ENCODE data around the gene TRIP6. TPM values are rescaled to one million over a fixed set of nuclear protein-coding genes. Genes with fewer than 3 reads are reported as not detected.

Gene TRIP6
- total RNA-seq, 1 donor from 2014 or later: 99.9 TPM

DNA sequence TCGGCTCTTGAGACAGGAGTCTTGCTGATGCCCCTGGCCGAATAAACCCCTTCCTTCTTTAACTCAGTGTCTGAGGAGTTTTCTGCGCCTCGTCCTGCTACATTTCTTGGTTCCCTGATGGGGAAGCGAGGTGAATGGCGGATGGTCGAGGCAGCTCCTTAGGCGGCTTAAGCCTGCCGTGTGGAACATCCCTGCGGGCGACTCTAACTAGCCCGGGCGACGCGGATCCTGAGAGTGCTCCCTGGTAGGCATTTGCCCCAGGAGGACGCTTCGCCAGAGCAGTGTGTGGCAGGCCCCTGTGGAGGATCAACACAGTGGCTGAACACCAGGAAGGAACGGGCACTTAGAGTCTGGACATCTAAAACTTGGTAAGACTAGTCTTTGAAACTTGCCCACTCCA, 27.8 kb upstream of the TRIP6 start:
- TF ChIP-seq, protein P1, sequence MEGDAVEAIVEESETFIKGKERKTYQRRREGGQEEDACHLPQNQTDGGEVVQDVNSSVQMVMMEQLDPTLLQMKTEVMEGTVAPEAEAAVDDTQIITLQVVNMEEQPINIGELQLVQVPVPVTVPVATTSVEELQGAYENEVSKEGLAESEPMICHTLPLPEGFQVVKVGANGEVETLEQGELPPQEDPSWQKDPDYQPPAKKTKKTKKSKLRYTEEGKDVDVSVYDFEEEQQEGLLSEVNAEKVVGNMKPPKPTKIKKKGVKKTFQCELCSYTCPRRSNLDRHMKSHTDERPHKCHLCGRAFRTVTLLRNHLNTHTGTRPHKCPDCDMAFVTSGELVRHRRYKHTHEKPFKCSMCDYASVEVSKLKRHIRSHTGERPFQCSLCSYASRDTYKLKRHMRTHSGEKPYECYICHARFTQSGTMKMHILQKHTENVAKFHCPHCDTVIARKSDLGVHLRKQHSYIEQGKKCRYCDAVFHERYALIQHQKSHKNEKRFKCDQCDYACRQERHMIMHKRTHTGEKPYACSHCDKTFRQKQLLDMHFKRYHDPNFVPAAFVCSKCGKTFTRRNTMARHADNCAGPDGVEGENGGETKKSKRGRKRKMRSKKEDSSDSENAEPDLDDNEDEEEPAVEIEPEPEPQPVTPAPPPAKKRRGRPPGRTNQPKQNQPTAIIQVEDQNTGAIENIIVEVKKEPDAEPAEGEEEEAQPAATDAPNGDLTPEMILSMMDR (IDR thresholded peaks at IDR 0.05; ENCODE audit: insufficient read depth, low read depth, low read length): no peak
- no peak for TF ChIP-seq EZH2 (IDR thresholded peaks at IDR 0.05; ENCODE audit: insufficient read depth, low read length)
- no peak overlapping the region for H3K27ac Mint-ChIP-seq (ENCODE audit: unreplicated experiment)

DNA sequence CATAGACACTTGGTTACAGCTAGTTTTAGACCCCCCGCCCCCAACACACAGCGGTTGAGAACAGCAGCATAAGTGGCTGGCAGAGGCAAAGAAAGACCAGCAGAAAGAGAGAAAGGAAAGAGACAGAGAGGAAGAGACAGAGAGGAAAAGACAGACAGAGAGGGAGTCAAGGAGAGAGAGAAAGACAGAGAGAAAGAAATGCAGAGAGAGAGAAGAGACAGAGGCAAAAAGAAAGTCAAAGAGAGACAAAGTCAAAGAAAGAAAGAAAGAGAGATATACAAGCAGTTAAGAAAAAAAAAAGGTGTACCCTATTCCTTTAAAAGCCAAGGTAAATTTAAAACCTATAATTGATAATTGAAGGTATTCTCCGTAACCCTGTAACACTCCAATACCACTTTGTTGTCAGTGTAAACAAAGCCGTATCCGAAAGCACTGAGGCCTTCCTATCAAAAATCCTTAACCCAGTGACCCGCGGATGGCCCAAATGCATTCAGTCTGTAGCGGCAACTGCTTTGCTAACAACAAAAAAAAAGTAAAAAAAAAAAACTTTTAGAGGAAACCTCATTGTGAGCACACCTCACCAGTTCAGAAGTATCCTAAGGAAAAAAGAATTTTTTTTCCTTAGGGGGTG, 26.6 kb upstream of the TRIP6 start:
- Histone ChIP-seq H3K36me3 (ENCODE audit: insufficient read depth, low read length) (no peaks in the 10 kb centered on the region), H4K20me1 (ENCODE audit: insufficient read depth, low read length) (no peaks in the 10 kb centered on the region), H3K27me3 (ENCODE audit: insufficient read depth, low read length) (no peaks in the 10 kb centered on the region), H3K79me2 (ENCODE audit: insufficient read depth, low read length) (no peaks in the 10 kb centered on the region), H3K4me3 (ENCODE audit: insufficient read depth, low read depth, low read length) (no peak overlapping the region), H3K4me1 (ENCODE audit: insufficient read depth, low read length) (peaks cover 2% of the 10 kb centered on the region), H3K4me2 (ENCODE audit: low read length) (no peak overlapping the region), H3K9ac (ENCODE audit: low read length) (no peak overlapping the region), H3K9me3 (ENCODE audit: insufficient read depth, low read depth, low read length) (no peaks in the 10 kb centered on the region), H2AFZ (ENCODE audit: low read depth, low read length) (no peak overlapping the region), H3K27ac (ENCODE audit: low read depth, low read length) (no peak overlapping the region)
- H3K4me1 Mint-ChIP-seq (ENCODE audit: low read depth, unreplicated experiment): peaks cover 16% of the 10 kb centered on the region
- no peaks in the 10 kb centered on the region for H3K9me3 Mint-ChIP-seq (ENCODE audit: unreplicated experiment)
- peak overlapping the region; percentile 60 for H3K27ac Mint-ChIP-seq (ENCODE audit: unreplicated experiment)
- FAIRE-seq (no peak), DNase-seq (ENCODE audit: low read depth) (no peak)
- H3K36me3 Mint-ChIP-seq (ENCODE audit: low read depth, unreplicated experiment): peaks cover 2% of the 10 kb centered on the region
- no peak for TF ChIP-seq EZH2 (IDR thresholded peaks at IDR 0.05; ENCODE audit: insufficient read depth, low read length)
- TF ChIP-seq, protein P1 (IDR thresholded peaks at IDR 0.05; ENCODE audit: insufficient read depth, low read depth, low read length): no peak
- H3K27me3 Mint-ChIP-seq (ENCODE audit: low read depth, unreplicated experiment): no peaks in the 10 kb centered on the region
- peak overlapping the region; percentile 11 for H3K4me3 Mint-ChIP-seq (ENCODE audit: unreplicated experiment)

More for the DNA sequence above, 27.8 kb upstream of the TRIP6 start:
- no peak overlapping the region for H3K9ac ChIP-seq (ENCODE audit: low read length)
- no peak overlapping the region for H3K27ac ChIP-seq (ENCODE audit: low read depth, low read length)
- H3K9me3 ChIP-seq (ENCODE audit: insufficient read depth, low read depth, low read length): no peaks in the 10 kb centered on the region
- FAIRE-seq (no peak), DNase-seq (ENCODE audit: low read depth) (no peak)
- H3K36me3 ChIP-seq (ENCODE audit: insufficient read depth, low read length): no peaks in the 10 kb centered on the region
- Mint-ChIP-seq H3K4me3 (ENCODE audit: unreplicated experiment) (no peak overlapping the region), H3K9me3 (ENCODE audit: unreplicated experiment) (peaks cover under 1% of the 10 kb centered on the region), H3K4me1 (ENCODE audit: low read depth, unreplicated experiment) (peaks cover 17% of the 10 kb centered on the region), H3K36me3 (ENCODE audit: low read depth, unreplicated experiment) (peaks cover 2% of the 10 kb centered on the region), H3K27me3 (ENCODE audit: low read depth, unreplicated experiment) (no peaks in the 10 kb centered on the region)
- no peaks in the 10 kb centered on the region for H3K27me3 ChIP-seq (ENCODE audit: insufficient read depth, low read length)
- no peaks in the 10 kb centered on the region for H3K79me2 ChIP-seq (ENCODE audit: insufficient read depth, low read length)
- no peaks in the 10 kb centered on the region for H4K20me1 ChIP-seq (ENCODE audit: insufficient read depth, low read length)
- H2AFZ ChIP-seq (ENCODE audit: low read depth, low read length): no peak overlapping the region
- no peak overlapping the region for H3K4me3 ChIP-seq (ENCODE audit: insufficient read depth, low read depth, low read length)
- H3K4me1 ChIP-seq (ENCODE audit: insufficient read depth, low read length): peaks cover 2% of the 10 kb centered on the region
- no peak overlapping the region for H3K4me2 ChIP-seq (ENCODE audit: low read length)

DNA sequence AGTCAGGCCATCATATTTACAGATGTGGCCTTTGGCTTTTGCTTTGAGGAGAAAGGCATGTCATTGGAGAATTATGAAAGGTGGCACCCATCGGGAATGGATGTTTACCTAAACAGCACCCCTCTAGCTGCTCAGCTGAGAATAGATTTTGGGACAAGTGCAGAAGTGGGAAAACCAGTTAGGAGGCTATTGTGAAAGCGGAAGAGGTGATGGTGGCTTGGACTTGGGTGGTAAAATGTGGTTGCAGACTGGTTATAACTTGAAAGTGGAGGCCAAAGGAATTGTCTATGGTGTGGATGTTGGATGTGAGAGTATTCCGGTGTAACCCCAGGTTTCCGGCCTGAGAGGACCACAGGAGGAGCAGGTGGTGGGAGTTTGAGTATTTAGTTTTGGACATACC, 19.8 kb upstream of the TRIP6 start:
- H3K4me1 Mint-ChIP-seq (ENCODE audit: low read depth, unreplicated experiment): no peaks in the 10 kb centered on the region

More for the DNA sequence above, 19.8 kb upstream of the TRIP6 start:
- Histone ChIP-seq H3K27me3 (ENCODE audit: insufficient read depth, low read length) (no peaks in the 10 kb centered on the region), H3K9ac (ENCODE audit: low read length) (no peak overlapping the region), H3K4me1 (ENCODE audit: insufficient read depth, low read length) (peaks cover 6% of the 10 kb centered on the region), H3K79me2 (ENCODE audit: insufficient read depth, low read length) (no peaks in the 10 kb centered on the region), H4K20me1 (ENCODE audit: insufficient read depth, low read length) (no peaks in the 10 kb centered on the region), H2AFZ (ENCODE audit: low read depth, low read length) (no peak overlapping the region), H3K4me2 (ENCODE audit: low read length) (no peak overlapping the region), H3K27ac (ENCODE audit: low read depth, low read length) (no peak overlapping the region), H3K9me3 (ENCODE audit: insufficient read depth, low read depth, low read length) (no peaks in the 10 kb centered on the region), H3K36me3 (ENCODE audit: insufficient read depth, low read length) (no peaks in the 10 kb centered on the region), H3K4me3 (ENCODE audit: insufficient read depth, low read depth, low read length) (no peak overlapping the region)
- DNase-seq (ENCODE audit: low read depth): no peak
- Mint-ChIP-seq H3K4me3 (ENCODE audit: unreplicated experiment) (peak overlapping the region; percentile 45), H3K27me3 (ENCODE audit: low read depth, unreplicated experiment) (no peaks in the 10 kb centered on the region), H3K36me3 (ENCODE audit: low read depth, unreplicated experiment) (no peaks in the 10 kb centered on the region), H3K27ac (ENCODE audit: unreplicated experiment) (no peak overlapping the region), H3K9me3 (ENCODE audit: unreplicated experiment) (no peaks in the 10 kb centered on the region)
- no peak for TF ChIP-seq EZH2 (IDR thresholded peaks at IDR 0.05; ENCODE audit: insufficient read depth, low read length)
- TF ChIP-seq, protein P1 (IDR thresholded peaks at IDR 0.05; ENCODE audit: insufficient read depth, low read depth, low read length): no peak
- no peak for FAIRE-seq

Measured in astrocyte (in vitro differentiated cells and primary cell).